GM23338 (cell line): ENCODE measurements around the gene TSTD2.

Source experiments
- EZH2 ChIP-seq: fragments of 200-600 bp; sonication (generic); IDR thresholded peaks from one replicate; pipeline ENCODE4 v1.8.0; 2017; ENCODE audit warnings: antibody characterized with exemption, mild to moderate bottlenecking, low read depth; ENCODE audit not compliant: unreplicated experiment
- POLR2AphosphoS5 ChIP-seq: IDR thresholded peaks from 2 replicates; pipeline ENCODE4 v1.6.1; 2016; ENCODE audit warnings: antibody characterized with exemption, low read depth
- ZNF331 ChIP-seq: fragments of 250-450 bp; sonication (Bioruptor Pico); IDR thresholded peaks from 2 replicates; pipeline ENCODE4 v1.5.0; 2020; ENCODE audit warnings: low read depth, mild to moderate bottlenecking, moderate library complexity
- ZNF462 ChIP-seq: fragments of 250-450 bp; sonication (Bioruptor Pico); IDR thresholded peaks from 2 replicates; pipeline ENCODE4 v1.5.0; 2020; ENCODE audit warnings: mild to moderate bottlenecking, moderate library complexity

GRCh38 chr9:97600531-97601227, 32.5 kb downstream of the TSTD2 start:
- no peak for TF ChIP-seq ZNF331 (CRISPR knock-in tag)
- no peak for TF ChIP-seq EZH2
- no peak for TF ChIP-seq POLR2AphosphoS5
- TF ChIP-seq ZNF462 (CRISPR knock-in tag): no peak
